ENCODE results near the gene DUOX2. TPM values are rescaled to one million over a fixed set of nuclear protein-coding genes. Genes with fewer than 3 reads are reported as not detected.

The DUOX2 gene
- total and polyA plus RNA-seq, 2 donors from 2014 or later: 0.26 to 0.28 TPM

GRCh38 chr15:45155739-45156138 is 41.8 kb upstream of the DUOX2 start:
- no peaks in the 10 kb centered on the region for H3K27me3 ChIP-seq (ENCODE audit: control insufficient read depth, insufficient read depth, low read length)
- H3K4me1 ChIP-seq (ENCODE audit: control insufficient read depth in 2 of 3, insufficient read depth in 2 of 3, low read depth in 1 of 3, low read length in 3 of 3): no peaks in the 10 kb centered on the region
- no peaks in the 10 kb centered on the region for H3K36me3 ChIP-seq (ENCODE audit: control insufficient read depth in 2 of 3, insufficient read depth in 3 of 3, low read length in 3 of 3)
- H3K27ac ChIP-seq (ENCODE audit: low read depth in 2 of 2, low read length in 2 of 2): no peak overlapping the region
- no peaks in the 10 kb centered on the region for H3K9me3 ChIP-seq (ENCODE audit: control insufficient read depth in 2 of 3, insufficient read depth in 1 of 3, low read length in 3 of 3)
- TF ChIP-seq CTCF (IDR thresholded peaks at IDR 0.05; ENCODE audit: borderline replicate concordance, extremely low read depth, insufficient read depth): no peak
- no peak overlapping the region for H3K9ac ChIP-seq (ENCODE audit: low read length in 3 of 3)
- H3K4me3 ChIP-seq (ENCODE audit: low read length in 3 of 3): no peak overlapping the region
- intact Hi-C loops (cut with DNase I): no loop called here
- DNase-seq (peak in 1 of 5 donors; percentile 60), FAIRE-seq (no peak)

GRCh38 chr15:45151998-45152828 is 38.2 kb upstream of the DUOX2 start:
- Histone ChIP-seq H3K27ac (ENCODE audit: low read depth in 2 of 2, low read length in 2 of 2) (no peak overlapping the region), H3K4me3 (ENCODE audit: low read length in 3 of 3) (no peak overlapping the region), H3K9me3 (ENCODE audit: control insufficient read depth in 2 of 3, insufficient read depth in 1 of 3, low read length in 3 of 3) (no peaks in the 10 kb centered on the region), H3K36me3 (ENCODE audit: control insufficient read depth in 2 of 3, insufficient read depth in 3 of 3, low read length in 3 of 3) (no peaks in the 10 kb centered on the region), H3K9ac (ENCODE audit: low read length in 3 of 3) (no peak overlapping the region), H3K4me1 (ENCODE audit: control insufficient read depth in 2 of 3, insufficient read depth in 2 of 3, low read depth in 1 of 3, low read length in 3 of 3) (no peaks in the 10 kb centered on the region), H3K27me3 (ENCODE audit: control insufficient read depth, insufficient read depth, low read length) (no peaks in the 10 kb centered on the region)
- DNase-seq (peak in 1 of 5 donors; percentile 60), FAIRE-seq (no peak)
- no peak for TF ChIP-seq CTCF (IDR thresholded peaks at IDR 0.05; ENCODE audit: borderline replicate concordance, extremely low read depth, insufficient read depth)
- intact Hi-C loops (cut with DNase I): no loop called here

GRCh38 chr15:45150997-45151396 is 37.0 kb upstream of the DUOX2 start:
- no peaks in the 10 kb centered on the region for H3K36me3 ChIP-seq (ENCODE audit: control insufficient read depth in 2 of 3, insufficient read depth in 3 of 3, low read length in 3 of 3)
- H3K4me3 ChIP-seq (ENCODE audit: low read length in 3 of 3): no peak overlapping the region
- TF ChIP-seq CTCF (IDR thresholded peaks at IDR 0.05; ENCODE audit: borderline replicate concordance, extremely low read depth, insufficient read depth): no peak
- H3K4me1 ChIP-seq (ENCODE audit: control insufficient read depth in 2 of 3, insufficient read depth in 2 of 3, low read depth in 1 of 3, low read length in 3 of 3): no peaks in the 10 kb centered on the region
- DNase-seq (peak in 1 of 5 donors; percentile 9), FAIRE-seq (no peak)
- intact Hi-C loops (cut with DNase I): no loop called here
- H3K27me3 ChIP-seq (ENCODE audit: control insufficient read depth, insufficient read depth, low read length): no peaks in the 10 kb centered on the region
- H3K27ac ChIP-seq (ENCODE audit: low read depth in 2 of 2, low read length in 2 of 2): no peak overlapping the region
- no peak overlapping the region for H3K9ac ChIP-seq (ENCODE audit: low read length in 3 of 3)
- H3K9me3 ChIP-seq (ENCODE audit: control insufficient read depth in 2 of 3, insufficient read depth in 1 of 3, low read length in 3 of 3): no peaks in the 10 kb centered on the region

All from kidney (tissue), 14 donors.